NT2/D1 (cell line): Measurements from ENCODE around the gene PPP1R36.

ENCODE experiments used
- SUZ12 ChIP-seq: IDR thresholded peaks from 2 replicates; pipeline ENCODE4 v1.6.1; 2011; ENCODE audit not compliant: insufficient read length, insufficient read depth; ENCODE audit errors: extremely low read depth
- YY1 ChIP-seq: IDR thresholded peaks from 2 replicates; pipeline ENCODE4 v1.6.1; 2011; ENCODE audit not compliant: insufficient read length, insufficient read depth
- ZNF274 ChIP-seq: IDR thresholded peaks from 2 replicates; pipeline ENCODE4 v1.6.1; 2011; ENCODE audit warnings: mild to moderate bottlenecking, low read depth, low read length

DNA sequence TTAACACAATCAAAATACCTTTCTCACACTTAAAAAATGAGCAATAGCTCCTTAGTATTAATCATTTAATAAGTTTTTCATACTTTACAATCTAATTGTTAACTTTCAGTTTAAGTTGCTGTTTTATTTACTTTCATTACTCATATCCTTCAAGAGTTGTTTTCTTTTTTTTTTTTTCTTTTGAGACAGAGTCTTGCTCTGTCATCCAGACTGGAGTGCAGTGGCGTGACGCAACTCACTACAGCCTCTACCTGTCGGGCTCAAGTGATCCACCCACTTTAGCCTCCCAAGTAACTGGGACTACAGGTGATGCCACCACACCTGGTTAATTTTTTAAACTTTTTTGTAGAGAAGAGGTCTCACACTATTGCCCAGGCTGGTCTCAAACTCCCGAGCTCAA lies 29.1 kb upstream of the PPP1R36 start:
- TF ChIP-seq ZNF274 (no peak), YY1 (no peak), SUZ12 (no peak)
